NAMALWA (cell line): ENCODE results near the gene FBXL13.
"Not testable (repeated sequence)": the region's sequence is repeated elsewhere in the genome, so short reads cannot be mapped to it uniquely, and the experiment has no call there.

ENCODE experiments used
- DNase-seq: peaks from one replicate; pipeline ENCODE4 v3.0.0-alpha.2; 2015; ENCODE audit warnings: low spot score

The FBXL13 gene

DNA sequence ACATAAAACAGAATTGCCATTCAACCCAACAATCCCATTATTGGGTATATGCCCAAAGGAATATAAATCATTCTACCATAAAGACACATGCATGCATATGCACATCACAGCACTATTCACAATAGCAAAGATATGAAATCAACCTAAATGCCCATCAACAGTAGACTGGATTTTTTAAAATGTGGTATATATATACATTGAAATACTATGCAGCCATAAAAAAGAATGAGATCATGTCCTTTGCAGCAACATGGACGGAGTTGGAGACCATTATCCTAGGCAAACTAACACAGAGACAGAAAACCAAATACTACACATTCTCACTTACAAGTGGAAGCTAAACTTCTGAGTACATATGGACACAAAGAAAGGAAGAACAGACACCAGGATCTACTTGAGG, 51.0 kb downstream of the FBXL13 start:
- DNase-seq: not testable (repeated sequence)

DNA sequence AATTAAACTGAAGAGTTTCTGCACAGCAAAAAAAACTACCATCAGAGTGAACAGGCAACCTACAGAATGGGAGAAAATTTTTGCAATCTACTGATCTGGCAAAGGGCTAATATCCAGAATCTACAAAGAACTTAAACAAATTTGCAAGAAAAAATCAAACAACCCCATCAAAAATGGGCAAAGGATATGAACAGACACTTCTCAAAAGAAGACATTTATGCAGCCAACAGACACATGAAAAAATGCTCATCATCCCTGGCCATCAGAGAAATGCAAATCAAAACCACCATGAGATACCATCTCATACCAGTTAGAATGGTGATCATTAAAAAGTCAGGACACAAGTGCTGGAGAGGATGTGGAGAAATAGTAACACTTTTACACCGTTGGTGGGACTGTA, 53.1 kb downstream of the FBXL13 start:
- not testable (repeated sequence) for DNase-seq

DNA sequence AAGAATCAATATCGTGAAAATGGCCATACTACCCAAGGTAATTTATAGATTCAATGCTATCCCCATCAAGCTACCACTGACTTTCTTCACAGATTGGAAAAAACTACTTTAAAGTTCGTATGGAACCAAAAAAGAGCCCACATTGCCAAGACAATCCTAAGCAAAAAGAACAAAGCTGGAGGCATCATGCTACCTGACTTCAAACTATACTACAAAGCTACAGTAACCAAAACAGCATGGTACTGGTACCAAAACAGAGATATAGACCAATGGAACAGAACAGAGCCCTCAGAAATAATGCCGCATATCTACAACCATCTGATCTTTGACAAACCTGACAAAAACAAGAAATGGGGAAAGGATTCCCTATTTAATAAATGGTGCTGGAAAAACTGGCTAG, 53.7 kb downstream of the FBXL13 start:
- not testable (repeated sequence) for DNase-seq

DNA sequence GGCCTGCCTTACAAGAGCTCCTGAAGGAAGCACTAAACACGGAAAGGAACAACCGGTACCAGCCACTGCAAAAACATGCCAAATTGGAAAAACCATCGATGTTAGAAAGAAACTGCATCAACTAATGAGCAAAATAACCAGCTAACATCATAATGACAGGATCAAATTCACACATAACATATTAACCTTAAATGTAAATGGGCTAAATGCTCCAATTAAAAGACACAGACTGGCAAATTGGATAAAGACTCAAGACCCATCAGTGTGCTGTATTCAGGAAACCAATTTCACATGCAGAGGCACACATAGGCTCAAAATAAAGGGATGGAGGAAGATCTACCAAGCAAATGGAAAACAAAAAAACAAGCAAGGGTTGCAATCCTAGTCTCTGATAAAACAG, 56.3 kb downstream of the FBXL13 start:
- not testable (repeated sequence) for DNase-seq

DNA sequence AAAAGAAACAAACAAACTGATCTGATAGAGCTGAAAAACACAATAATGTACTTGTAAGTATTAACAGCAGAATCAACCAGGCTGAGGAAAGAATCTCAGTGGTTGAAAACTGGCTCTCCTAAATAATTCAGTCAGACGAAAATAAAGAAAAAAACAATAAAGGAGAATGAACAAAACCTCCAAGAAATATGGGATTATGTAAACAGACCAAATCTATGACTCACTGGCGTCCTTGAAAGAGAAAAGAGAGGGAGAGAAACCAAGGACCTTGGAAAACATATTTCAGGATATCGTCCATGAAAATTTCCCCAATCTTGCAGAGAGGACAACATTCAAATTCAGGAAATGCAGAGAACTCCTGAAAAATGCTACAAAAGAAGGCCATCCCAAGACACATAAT, 62.9 kb downstream of the FBXL13 start:
- no peak for DNase-seq

DNA sequence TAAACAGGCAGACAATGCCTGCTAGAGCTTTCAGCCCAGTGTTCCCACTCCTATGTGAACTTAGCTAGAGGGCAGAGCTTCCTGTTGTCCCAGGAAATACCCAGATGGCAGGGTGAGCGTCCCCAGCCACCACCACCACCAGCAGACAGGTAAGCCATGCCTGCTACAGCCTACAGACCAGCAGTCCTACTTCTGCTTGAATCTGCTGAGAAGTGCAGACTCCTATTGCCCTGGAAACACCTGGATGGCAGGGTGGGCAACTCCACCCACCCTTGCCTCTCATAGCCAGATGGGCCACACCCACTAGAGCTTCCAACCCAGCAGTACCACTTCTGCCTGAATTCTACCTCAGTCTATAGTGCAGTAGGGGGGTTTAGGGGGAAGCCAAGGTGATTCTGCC, 64.4 kb downstream of the FBXL13 start:
- peak; percentile 36 for DNase-seq

DNA sequence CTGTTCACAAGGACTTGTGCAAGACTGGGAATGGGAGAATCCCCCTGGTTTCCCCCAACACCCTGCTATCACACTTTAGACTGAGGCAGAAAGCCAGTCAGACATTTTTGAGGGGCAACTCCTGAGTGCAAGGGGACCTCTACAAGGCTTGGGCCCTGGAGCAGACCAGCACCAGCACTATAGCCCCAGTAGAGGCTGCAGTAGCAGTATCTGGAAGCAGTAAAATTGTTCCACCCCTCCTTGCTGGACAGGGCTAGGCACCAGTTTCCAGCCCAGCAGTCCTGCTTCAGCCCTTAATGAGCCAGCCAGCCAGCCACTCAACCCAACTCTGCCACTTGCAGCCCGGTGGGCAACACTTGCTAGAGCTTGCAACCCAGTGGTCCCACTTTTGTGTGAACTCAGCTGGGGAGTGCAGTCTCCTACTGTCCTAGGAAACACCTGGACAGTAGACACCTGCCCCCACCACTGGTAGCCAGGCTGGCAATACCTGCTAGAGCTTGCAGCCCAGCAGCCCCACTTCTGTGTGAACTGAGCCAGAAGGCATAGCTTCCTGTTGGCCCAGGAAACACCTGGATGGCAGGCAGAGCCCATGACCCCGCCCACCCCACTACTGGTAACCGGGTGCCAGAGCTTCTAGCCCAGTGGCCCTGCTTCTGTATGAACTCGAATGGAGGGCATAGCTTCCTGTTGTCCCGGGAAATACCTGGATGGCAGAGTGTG, 65.0 kb downstream of the FBXL13 start:
- DNase-seq: peak; percentile 84

DNA sequence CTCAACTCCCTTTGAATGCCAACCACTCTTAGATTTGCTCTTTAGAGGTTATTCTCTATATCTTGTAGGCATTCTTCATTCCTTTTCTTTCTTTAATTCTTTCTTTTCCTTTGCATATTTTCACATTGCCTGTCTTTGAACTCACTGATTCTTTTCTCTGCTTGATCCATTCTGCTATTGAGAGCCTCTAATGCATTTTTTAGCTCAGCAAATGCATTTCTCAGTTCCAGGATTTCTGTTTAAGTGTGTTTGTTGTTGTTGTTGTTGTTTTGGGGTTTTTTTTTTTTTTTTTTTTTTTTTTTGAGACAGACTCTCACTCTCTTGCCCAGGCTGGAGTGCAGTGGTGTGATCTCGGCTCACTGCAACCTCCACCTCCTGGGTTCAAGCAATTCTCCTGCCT, 71.6 kb downstream of the FBXL13 start:
- no peak for DNase-seq

DNA sequence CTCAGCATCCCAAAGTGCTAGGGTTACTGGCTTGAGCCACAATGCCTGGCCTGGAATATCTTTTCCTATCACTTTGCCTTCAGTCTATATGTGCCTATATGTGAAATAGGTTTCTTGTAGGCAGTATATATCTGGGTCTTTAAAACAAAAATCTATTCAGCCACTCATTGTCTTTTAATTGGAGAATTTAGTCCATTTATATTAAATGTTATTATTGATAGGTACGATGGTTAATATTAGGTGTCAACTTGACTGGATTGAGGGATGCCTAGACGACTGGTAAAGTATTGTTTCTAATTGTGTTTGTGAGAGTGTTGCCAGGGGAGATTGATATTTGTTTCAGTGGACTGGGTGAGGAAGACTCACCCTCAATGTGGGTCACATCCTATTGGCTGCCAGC, 73.4 kb downstream of the FBXL13 start:
- no peak for DNase-seq

DNA sequence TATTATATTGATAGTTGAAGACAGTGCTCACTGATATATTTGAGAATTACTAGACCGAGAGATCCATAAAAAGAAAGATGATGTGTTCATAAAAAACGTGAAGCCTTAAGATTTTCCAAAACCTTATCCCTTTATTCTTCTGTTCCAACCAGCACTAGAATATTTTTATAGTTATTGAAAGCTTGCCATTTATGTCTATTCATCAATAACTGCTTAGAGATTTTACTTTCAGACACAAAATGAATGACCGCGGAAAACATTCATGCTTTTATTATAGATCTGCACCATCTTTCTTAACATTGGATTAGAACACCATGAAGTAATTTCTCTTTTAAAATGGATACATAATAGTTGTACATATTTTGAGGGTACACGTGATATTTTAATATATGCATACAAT, 77.6 kb downstream of the FBXL13 start:
- DNase-seq: no peak

DNA sequence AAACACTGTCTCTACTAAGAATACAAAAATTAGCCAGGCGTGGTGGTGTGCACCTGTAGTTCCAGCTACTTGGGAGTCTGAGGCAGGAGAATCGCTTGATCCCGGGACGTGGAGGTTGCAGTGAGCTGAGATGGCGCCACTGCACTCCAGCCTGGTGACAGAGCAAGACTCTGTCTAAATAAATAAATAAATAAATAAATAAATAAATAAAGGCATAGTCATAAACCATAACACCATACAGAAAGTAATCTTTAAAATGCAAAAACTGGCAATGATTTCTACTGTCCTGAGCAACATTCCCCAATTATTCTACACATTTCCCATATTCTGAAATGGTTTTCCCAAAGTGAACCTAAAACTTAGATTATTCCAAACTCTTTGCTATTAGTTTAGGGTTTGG, 79.0 kb downstream of the FBXL13 start:
- not testable (repeated sequence) for DNase-seq

DNA sequence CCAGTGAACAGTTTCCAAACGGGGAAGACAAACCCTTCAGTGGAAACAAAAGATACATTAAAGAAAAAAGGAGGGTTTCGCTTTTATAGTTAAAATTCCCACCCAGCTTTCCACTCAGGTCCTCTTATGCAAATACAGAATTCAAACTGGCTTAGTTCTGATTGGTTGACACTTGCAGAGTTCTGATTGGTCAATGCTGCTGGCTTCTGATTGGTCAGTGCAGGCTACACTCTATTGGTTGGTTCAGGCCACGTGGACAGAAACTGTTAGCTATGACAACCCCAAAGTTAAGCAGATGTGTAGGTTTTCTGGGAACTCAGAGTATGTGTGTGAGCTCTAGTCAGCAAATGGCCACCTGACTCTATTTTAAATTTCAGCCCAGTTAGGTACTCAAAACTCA, 80.0 kb downstream of the FBXL13 start:
- DNase-seq: peak; percentile 70

DNA sequence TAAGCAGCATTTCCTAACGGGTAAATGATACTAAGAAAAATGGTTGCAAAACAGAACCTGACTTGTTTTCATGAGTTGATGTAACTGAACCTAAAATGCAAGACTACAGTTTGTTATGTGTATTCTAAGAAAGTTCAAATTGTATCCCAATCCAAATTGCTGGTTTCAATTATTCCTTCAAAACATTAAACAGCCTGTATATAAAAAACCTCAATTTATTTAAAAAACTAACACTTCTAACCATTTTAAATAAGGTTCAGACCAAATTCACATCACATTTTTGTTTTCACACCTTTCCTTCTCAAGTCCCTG, 80.9 kb downstream of the FBXL13 start:
- no peak for DNase-seq

DNA sequence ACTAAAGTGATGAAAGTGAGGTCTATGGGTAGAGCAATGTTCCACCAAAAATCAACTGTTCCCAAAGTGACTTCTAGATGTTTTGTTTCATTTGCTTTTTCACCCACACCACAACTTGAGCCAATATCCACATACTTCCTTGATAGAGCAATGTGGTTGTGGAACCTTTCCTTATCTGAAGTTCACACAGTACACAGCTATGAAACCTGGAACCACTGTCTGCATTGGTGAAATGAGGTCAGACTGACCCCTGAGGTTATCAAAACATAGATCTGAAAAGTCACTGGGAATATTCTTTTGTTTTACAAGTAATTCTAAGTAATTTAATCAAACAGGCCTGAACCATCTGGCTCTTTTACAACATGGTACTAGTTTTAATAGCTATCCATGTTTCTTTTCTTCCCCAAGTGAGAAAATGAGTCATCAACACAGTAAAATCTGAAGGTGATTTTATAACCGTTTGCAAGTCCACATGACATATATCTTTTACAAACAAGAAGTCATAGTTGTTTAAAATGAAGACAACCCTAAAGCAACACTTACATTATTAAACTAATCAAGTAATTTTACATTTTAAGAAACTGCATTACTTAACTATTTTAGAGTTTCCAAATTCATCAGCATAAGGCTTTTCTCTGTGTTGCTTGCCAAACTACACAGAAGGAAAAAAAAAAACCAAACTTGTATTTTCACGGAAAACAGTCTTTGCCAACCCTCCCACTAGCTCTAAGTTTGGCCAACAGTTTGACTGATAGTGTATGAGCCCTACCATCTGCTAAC, 81.5 kb downstream of the FBXL13 start:
- DNase-seq: no peak

DNA sequence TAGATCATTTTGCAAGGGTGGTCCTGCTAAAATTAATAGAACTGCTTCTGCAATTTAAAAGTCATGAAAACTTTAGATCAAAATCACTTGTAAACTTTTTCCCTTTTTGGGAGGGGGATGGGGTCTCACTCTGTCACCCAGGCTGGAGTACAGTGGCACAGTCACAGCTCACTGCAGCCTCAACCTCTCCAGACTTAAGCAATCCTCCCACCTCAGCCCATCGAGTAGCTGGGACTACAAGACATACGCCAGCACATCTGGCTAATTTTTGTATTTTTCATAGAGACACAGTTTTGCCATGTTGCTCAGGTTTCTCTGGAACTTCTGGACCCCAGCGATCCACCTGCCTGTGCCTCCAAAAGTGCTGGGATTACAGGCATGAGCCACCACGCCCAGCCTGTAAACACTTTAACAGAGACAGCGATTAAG, 82.1 kb downstream of the FBXL13 start:
- DNase-seq: no peak

DNA sequence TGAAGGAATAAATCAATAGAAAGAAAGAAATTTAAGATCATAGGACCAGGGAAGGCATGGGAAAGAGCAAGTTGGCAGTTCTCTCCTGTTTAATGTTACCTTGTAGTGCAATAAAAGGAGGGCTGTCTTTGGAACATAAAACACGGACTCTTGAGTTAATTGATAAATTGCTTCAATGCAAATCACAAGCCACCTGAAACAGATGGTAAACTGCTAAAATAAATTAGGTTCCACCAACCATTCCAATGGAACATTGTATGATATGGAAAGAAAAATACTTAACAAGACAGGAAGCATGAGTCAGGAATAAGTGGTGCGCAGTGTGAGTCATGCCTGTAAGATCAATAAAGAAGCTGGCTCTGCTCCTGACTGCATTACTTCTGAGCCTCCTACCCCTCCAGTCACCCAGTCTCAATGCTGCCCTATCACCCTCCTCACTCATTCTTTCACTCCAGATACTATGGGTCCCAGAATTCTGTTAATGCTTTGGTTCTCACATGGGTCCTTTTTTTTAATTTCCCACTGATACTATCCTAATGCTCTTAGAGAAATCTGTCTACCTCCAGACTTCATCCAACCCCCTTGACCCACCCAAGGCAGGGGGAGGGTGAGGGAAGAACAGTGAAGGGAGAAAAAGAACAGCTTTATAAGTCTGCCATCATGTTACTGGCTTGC, 82.9 kb downstream of the FBXL13 start:
- no peak for DNase-seq

DNA sequence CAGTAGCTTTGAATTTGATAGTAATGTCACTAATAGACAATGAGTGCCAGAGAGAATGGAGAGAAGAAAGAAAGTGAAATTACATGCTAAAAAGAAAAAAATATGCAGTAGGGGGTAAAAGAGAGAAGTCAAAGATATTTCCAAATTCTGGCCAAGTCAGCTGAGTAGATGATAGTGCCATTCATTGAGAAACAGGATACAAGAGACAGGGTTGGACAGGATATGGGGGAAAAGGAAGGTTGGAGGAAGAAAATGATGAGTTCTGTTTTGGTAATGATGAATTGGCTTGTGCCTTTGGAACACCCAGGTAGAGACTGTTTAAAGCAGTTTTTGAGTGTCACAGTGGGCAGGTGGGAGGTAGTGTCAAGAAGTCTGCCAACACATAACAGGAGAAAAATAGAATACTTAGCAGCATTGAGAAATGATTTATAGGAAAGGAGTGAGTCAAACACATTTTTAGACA, 83.5 kb downstream of the FBXL13 start:
- DNase-seq: no peak

DNA sequence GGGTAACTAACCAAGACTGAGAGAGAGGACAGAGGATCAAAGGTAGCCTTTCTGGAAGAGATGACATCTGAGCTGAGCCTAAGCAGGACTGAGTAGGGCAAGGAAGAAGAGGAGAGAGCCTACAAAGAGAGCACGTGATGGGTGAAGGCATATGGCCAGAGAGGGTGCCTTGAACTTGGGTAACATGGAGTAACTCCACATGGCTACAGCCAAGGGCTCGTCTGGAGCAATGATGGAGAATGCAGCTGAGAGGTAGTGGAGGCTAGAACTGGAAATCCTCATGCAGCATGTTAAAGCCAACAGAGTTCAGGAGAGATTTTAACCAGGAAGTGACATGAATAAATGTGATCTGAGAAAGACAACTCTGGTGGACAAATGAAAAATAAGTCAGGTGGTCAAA, 84.0 kb downstream of the FBXL13 start:
- DNase-seq: no peak

DNA sequence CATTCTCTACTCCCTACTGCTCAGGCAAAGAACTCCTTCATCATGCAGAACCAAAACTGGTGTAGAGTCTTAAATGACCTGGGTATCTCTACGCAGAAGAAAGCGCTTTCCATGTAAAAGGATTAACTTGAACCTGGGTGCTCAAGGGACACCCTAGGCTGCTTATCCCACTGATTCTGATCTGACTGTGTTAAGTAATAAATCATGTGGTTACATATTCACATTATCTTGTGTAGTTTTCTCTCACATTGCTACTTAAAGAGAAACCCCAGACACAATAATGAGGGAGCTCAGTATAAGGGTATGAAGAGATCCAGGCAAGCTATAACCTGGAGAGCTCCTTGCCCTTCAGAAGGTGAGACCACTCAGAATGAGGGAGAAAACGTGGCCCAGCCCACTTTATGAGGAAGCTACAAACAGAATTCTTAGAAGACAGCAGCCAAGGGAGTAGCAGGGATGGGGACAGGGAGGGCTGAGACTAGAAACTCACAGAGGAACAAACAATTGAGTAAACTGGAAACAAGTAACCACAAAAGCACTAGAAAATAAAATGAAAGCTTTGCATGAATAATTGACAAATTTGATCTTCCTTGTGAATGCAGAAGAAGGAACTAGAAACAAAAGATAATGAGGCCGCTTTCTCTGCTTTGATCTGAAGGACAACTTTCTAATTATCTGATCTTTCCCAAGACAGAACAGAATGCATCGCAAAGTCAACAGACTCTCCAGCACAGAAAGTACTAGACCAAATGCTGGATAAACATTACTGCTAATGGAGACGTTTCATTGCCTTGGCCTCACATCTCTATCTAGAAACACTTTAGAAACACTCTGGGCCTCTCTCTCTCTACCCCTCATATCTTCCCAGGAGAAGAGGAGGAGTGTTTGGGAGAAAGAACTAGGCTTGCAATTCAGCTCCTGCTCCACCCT, 85.7 kb downstream of the FBXL13 start:
- no peak for DNase-seq

DNA sequence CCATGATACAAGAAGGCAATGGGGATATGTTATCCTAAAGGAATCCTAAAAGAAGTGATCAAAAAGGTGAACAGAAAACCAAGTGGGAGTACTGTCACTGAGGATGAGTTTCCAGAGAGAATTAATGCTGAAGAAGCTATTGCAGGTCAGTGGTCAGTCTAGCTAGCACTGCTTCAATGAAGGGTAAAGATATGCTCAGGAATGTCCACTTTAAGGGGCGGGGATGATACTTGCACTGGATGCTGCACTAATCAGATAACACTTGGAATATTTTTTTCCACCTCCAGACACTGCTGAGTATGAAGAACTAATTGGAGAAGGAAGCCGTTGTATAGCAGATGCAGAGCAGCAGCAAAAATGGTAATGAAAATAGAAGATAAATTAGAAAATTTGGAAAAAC, 86.5 kb downstream of the FBXL13 start:
- DNase-seq: no peak

DNA sequence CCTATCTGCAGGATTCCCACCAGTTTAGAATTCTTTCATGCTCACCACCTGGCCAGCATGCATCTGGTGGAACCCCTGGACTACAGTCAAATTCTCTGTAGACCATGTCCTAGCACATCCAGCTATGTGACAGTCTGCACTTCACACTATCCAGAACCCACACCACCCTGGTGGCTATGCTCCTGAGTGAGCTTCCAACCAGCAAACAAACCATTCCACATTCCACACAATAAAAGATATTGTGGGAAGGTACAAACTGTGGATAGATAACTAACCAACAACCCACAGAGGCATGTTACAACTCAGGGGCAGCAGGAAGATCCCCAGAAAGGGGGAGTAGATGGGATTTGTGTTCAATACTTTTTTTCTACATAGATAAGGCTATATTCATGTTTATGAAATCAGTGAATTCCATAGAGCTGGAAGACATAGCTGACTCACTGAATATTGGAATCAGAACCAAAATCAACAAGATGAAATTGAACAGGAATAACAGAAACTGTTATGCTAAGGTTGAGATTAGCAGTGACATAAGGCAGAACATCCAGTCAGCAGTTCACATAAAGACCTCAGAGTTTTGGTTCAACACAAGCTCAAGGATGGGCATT, 89.3 kb downstream of the FBXL13 start:
- DNase-seq: no peak

DNA sequence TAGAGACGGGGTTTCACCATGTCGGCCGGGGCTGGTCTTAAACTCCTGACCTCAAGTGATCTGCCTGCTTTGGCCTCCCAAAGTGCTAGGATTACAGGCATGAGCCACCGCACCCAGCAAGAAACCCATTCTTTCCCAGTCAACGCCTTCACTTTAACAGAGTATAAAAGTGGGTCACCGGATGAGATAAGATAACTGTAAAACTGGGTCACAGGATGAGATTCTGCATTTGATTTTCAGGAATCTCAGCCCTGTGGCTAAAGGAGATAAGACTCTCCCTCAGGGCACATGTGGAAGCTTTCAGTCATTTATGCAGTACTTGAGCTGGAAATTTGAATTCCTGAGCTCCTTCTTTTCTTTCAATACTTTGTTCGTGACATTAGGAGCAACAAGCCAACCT, 91.0 kb downstream of the FBXL13 start:
- DNase-seq: no peak
